Suprapubic skin (tissue), 4 donors: ENCODE results near the gene C20orf96.

Experiments
- EP300 ChIP-seq: sonication (generic); formaldehyde crosslinking; IDR thresholded peaks from one replicate; pipeline ENCODE4 v1.6.1; 2017; ENCODE audit warnings: antibody characterized with exemption
- POLR2AphosphoS5 ChIP-seq, 3 donors: sonication (generic); formaldehyde crosslinking; IDR thresholded peaks; one replicate each; pipeline ENCODE4 v1.6.1; 2017; ENCODE audit warnings: antibody characterized with exemption in 3 of 3

DNA sequence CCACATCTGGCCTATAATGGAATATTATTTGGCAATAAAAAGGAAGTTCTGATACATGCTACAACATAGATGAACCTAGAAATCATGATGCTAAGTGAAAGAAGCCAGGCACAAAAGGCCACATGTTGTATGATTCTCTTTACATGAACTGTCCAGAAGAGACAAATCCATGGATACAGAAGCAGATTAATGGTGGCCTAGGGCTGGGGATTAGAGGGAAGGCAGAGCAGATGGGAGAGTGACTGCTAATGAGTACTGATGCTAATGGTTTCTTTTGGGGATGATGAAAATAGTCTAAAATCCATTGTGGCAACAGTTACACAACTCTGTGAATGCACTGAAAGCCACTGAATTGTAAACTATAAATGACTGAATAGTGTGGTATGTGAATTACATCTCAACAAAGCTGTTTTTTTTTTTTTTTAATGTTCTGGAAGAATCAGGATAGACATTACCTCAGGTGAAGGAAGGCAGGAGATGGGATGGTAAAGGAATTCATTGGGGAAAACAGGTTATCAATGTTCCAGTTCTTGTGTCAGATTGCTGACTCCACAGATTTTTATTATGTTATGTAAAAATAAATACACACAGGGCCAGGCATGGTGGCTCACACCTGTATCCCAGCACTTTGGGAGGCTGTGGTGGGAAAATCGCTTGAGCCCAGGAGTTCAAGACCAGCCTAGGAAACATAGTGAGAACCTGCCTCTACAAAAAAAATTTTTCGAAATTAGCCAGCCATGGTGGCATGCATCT lies 25.9 kb upstream of the C20orf96 start:
- TF ChIP-seq EP300 (no peak), POLR2AphosphoS5 (IDR thresholded peaks at IDR 0.05) (no peak)
